Muscle layer of duodenum (tissue), 2 donors: ENCODE data around the gene ROCK1.
"Not testable (repeated sequence)": the region's sequence is repeated elsewhere in the genome, so short reads cannot be mapped to it uniquely, and the experiment has no call there.

ENCODE experiments used
- H3K27ac ChIP-seq: one replicate; pipeline ENCODE4 v1.7.0; 2013; ENCODE audit warnings: mild to moderate bottlenecking, low read length
- H3K27me3 ChIP-seq: one replicate; pipeline ENCODE4 v1.7.0; 2013; ENCODE audit warnings: low read depth, mild to moderate bottlenecking, control low read depth, low read length
- H3K36me3 ChIP-seq, 2 donors: one replicate each; pipeline ENCODE4 v1.7.0; 2013; ENCODE audit warnings: low read length in 2 of 2, control low read depth in 1 of 2, mild to moderate bottlenecking in 1 of 2; ENCODE audit not compliant: insufficient read depth in 2 of 2, control insufficient read depth in 1 of 2
- H3K4me1 ChIP-seq, 2 donors: one replicate each; pipeline ENCODE4 v1.7.0; 2013; ENCODE audit warnings: low read length in 2 of 2, mild to moderate bottlenecking in 2 of 2, control low read depth in 1 of 2, moderate library complexity in 1 of 2; ENCODE audit not compliant: insufficient read depth in 2 of 2, control insufficient read depth in 1 of 2
- H3K4me3 ChIP-seq, 2 donors: one replicate each; pipeline ENCODE4 v1.7.0; 2013; ENCODE audit warnings: low read length in 2 of 2, low read depth in 1 of 2, mild to moderate bottlenecking in 1 of 2
- H3K9me3 ChIP-seq, 2 donors: one replicate each; pipeline ENCODE4 v1.7.0; 2013; ENCODE audit warnings: low read length in 2 of 2, control low read depth in 1 of 2, mild to moderate bottlenecking in 1 of 2; ENCODE audit not compliant: control insufficient read depth in 1 of 2
- donor health status: healthy.

The ROCK1 gene

GRCh38 chr18:21111346-21112139, at the start of gene ROCK1:
ROCK1 (minus strand) TSS chr18:21111813; CDS start chr18:21110910, 903 bp downstream.
- H3K9me3 ChIP-seq, result no peaks in the 10 kb centered on the region
- H3K4me3 ChIP-seq, result peak within 1 kb of the TSS; percentile 82 to 100
- peak within 1 kb of the TSS; percentile 97 for H3K27ac ChIP-seq
- H3K4me1 ChIP-seq, result peaks cover 14 to 21% of the 10 kb centered on the region in 2 donors
- H3K36me3 ChIP-seq, result peaks cover 0 to 6% of the 10 kb centered on the region in 2 donors
- H3K27me3 ChIP-seq, result no peaks in the 10 kb centered on the region

- H3K4me3 ChIP-seq, result no peak overlapping the region
- peaks cover 5 to 18% of the 10 kb centered on the region in 2 donors for H3K9me3 ChIP-seq
- no peaks in the 10 kb centered on the region for H3K27me3 ChIP-seq
- no peaks in the 10 kb centered on the region for H3K4me1 ChIP-seq
- H3K36me3 ChIP-seq, result no peaks in the 10 kb centered on the region
- no peak overlapping the region for H3K27ac ChIP-seq
Measured at GRCh38 chr18:21155443-21155842, 43.8 kb upstream of the ROCK1 start.

- no peak overlapping the region for H3K27ac ChIP-seq
- peaks cover 0 to 5% of the 10 kb centered on the region in 2 donors for H3K4me1 ChIP-seq
- no peaks in the 10 kb centered on the region for H3K27me3 ChIP-seq
- H3K36me3 ChIP-seq, result no peaks in the 10 kb centered on the region
- no peaks in the 10 kb centered on the region for H3K9me3 ChIP-seq
- no peak overlapping the region for H3K4me3 ChIP-seq
Measured at GRCh38 chr18:21146016-21146415, 34.4 kb upstream of the ROCK1 start.

- Histone ChIP-seq H3K4me3 (no peak overlapping the region), H3K36me3 (no peaks in the 10 kb centered on the region), H3K27ac (no peak overlapping the region), H3K9me3 (no peaks in the 10 kb centered on the region), H3K27me3 (no peaks in the 10 kb centered on the region), H3K4me1 (peaks cover 0 to 5% of the 10 kb centered on the region in 2 donors)
Measured at GRCh38 chr18:21145371-21145770, 33.8 kb upstream of the ROCK1 start.

GRCh38 chr18:21141668-21142422, 30.2 kb upstream of the ROCK1 start:
- H3K36me3 ChIP-seq, result no peaks in the 10 kb centered on the region
- peaks cover 0 to 5% of the 10 kb centered on the region in 2 donors for H3K4me1 ChIP-seq
- no peak overlapping the region for H3K4me3 ChIP-seq
- no peak overlapping the region for H3K27ac ChIP-seq
- H3K9me3 ChIP-seq, result no peaks in the 10 kb centered on the region
- H3K27me3 ChIP-seq, result no peaks in the 10 kb centered on the region

- H3K9me3 ChIP-seq, H3K4me3 ChIP-seq, H3K4me1 ChIP-seq, H3K27ac ChIP-seq, H3K36me3 ChIP-seq, H3K27me3 ChIP-seq: not testable (repeated sequence)
Measured at GRCh38 chr18:21137719-21138488, 26.3 kb upstream of the ROCK1 start.

- no peak overlapping the region for H3K4me3 ChIP-seq
- no peak overlapping the region for H3K27ac ChIP-seq
- no peaks in the 10 kb centered on the region for H3K27me3 ChIP-seq
- no peaks in the 10 kb centered on the region for H3K9me3 ChIP-seq
- H3K36me3 ChIP-seq, result no peaks in the 10 kb centered on the region
- no peaks in the 10 kb centered on the region for H3K4me1 ChIP-seq
Measured at GRCh38 chr18:21134895-21135294, 23.3 kb upstream of the ROCK1 start.

GRCh38 chr18:21132398-21132918, 20.8 kb upstream of the ROCK1 start:
- Histone ChIP-seq H3K27me3 (no peaks in the 10 kb centered on the region), H3K27ac (no peak overlapping the region), H3K36me3 (no peaks in the 10 kb centered on the region), H3K4me1 (no peaks in the 10 kb centered on the region), H3K9me3 (no peaks in the 10 kb centered on the region), H3K4me3 (no peak overlapping the region)

GRCh38 chr18:21131698-21132227, 20.1 kb upstream of the ROCK1 start:
- H3K4me1 ChIP-seq, result no peaks in the 10 kb centered on the region
- H3K27ac ChIP-seq, result no peak overlapping the region
- no peaks in the 10 kb centered on the region for H3K36me3 ChIP-seq
- no peak overlapping the region for H3K4me3 ChIP-seq
- no peaks in the 10 kb centered on the region for H3K27me3 ChIP-seq
- H3K9me3 ChIP-seq, result no peaks in the 10 kb centered on the region

GRCh38 chr18:21129566-21130216, 18.1 kb upstream of the ROCK1 start:
- Histone ChIP-seq H3K9me3 (no peaks in the 10 kb centered on the region), H3K4me1 (no peaks in the 10 kb centered on the region), H3K4me3 (no peak overlapping the region), H3K27me3 (no peaks in the 10 kb centered on the region), H3K27ac (no peak overlapping the region), H3K36me3 (no peaks in the 10 kb centered on the region)
